HTERT RPE-1 (cell line): ENCODE measurements around the gene ZMYND15.

Source experiments
- in situ Hi-C: fragments of 300-500 bp; cut with MboI; formaldehyde crosslinking; loops from 4 replicates; pipeline ENCODE4 v1.14.3; 2020; ENCODE audit warnings: low sequenced_read_pairs

ZMYND15 gene

GRCh38 chr17:4785311-4786105 lies 45.9 kb downstream of the ZMYND15 start:
- in situ Hi-C loops = no loop called here

GRCh38 chr17:4786106-4786511 lies 46.5 kb downstream of the ZMYND15 start, which contains the start of gene VMO1:
Gene VMO1 (minus strand): TSS chr17:4786364. CDS start chr17:4786352, 12 bp downstream.
- in situ Hi-C loops = no loop called here

DNA sequence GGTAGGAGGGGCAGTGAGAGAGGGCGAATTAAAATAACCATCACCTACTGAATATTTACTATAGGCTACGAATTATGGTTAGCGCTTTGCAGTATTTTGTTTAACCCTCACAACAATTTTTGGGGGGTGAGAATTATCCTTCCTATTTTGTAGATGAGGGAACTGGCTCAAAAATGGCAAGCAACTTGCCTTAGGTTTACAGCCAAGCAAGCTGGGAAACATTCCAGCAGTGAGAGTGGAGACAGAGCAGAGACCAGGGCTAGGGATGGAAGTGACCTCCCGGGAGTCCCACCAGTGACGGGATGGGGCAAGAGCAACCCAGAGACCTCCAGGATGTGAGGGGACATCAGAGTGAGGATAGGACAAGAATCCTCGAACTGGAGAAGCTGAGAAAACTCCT lies 46.9 kb downstream of the ZMYND15 start:
- in situ Hi-C loops = no loop called here

- in situ Hi-C loops = no loop called here
These were observed 48.6 kb downstream of the ZMYND15 start for GRCh38 chr17:4788159-4788806.

DNA sequence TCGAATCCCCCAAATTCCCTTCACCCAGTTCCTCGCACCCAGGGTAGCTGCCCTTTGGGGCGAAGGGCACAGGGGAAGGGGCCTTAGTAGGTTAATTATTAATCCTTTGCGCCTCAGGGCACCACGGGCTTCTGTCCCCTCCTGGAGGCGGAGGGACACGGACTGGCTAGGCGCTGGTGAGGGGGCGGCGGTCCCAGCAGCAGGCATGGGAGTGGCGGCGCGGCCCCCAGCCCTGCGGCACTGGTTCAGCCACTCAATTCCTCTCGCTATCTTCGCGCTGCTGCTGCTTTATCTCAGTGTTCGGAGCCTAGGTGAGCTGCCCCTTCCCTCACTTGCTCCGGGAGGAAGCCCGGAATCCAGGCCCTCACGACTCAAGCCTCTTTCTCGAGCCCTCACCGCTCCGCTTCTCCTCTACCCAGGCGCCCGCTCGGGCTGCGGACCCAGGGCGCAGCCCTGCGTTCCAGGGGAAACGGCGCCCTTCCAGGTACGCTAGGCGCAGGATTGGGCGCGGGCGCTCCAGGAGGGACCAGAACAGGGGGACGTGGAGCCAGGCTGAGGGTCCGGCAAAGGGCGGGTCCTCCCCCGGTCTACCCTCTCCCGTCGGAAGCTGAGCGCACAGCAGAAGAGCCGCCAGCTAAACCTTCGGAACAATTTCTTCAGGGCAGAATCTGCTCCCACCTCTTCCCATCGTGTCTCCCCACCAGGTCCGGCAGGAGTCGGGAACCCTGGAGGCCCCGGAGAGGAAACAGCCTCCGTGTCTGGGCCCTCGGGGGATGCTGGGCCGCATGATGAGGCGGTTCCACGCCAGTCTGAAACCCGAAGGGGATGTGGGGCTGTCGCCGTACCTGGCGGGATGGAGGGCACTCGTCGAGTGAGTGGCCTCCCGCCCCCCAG lies 49.4 kb downstream of the ZMYND15 start, which contains the start of gene GLTPD2:
GLTPD2 (plus strand) TSS at position 158 of the 894 bp plus-strand sequence; CDS start at position 206, 48 bp downstream.
- in situ Hi-C loops = no loop called here

DNA sequence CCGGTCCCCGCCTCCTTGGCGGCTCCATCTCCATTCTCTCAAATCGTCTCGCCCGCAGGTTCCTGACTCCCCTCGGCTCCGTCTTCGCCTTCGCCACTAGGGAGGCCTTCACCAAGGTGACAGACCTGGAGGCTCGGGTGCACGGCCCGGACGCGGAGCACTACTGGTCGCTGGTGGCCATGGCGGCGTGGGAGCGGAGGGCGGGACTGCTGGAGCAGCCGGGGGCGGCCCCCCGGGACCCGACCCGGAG lies 50.0 kb downstream of the ZMYND15 start:
- in situ Hi-C loops = no loop called here

- in situ Hi-C loops = no loop called here
These were observed 50.5 kb downstream of the ZMYND15 start for GRCh38 chr17:4789951-4790704.

- in situ Hi-C loops = no loop called here
These were observed 51.1 kb downstream of the ZMYND15 start for GRCh38 chr17:4790705-4791088.

DNA sequence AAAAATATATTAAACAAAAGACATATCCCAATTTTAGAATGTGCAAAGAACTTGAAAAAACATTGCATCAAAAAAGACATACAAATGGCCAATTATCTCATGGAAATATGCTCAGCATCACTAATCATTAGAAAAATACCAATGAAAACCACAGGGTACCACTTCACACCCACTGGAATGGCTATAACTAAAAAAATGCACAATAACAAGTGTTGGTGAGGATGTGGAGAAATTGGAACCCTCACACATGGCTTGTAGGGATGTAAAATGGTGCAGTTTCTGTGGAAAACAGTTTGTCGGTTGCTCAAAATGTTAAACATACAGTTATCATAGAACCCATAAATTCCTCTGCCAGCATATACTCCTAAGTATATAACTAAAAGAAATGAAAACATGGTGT lies 55.5 kb downstream of the ZMYND15 start:
- in situ Hi-C loops = no loop called here
